GM12801 (cell line): ENCODE results near the gene NAA15.

Experiments used
- CTCF ChIP-seq: IDR thresholded peaks from one replicate; pipeline ENCODE4 v1.5.1; 2011; ENCODE audit warnings: control low read depth; ENCODE audit not compliant: insufficient read length; ENCODE audit errors: extremely low read depth

The NAA15 gene

GRCh38 chr4:139389102-139389501 lies 87.8 kb downstream of the NAA15 start:
- TF ChIP-seq CTCF: no peak

GRCh38 chr4:139389991-139390390 lies 88.7 kb downstream of the NAA15 start:
- no peak for TF ChIP-seq CTCF

GRCh38 chr4:139391731-139392130 lies 90.4 kb downstream of the NAA15 start:
- no peak for TF ChIP-seq CTCF

GRCh38 chr4:139392797-139393196 lies 91.5 kb downstream of the NAA15 start:
- TF ChIP-seq CTCF: no peak

- no peak for TF ChIP-seq CTCF
These were observed 100.1 kb downstream of the NAA15 start for GRCh38 chr4:139401368-139401767.

GRCh38 chr4:139402436-139402835 lies 101.1 kb downstream of the NAA15 start:
- no peak for TF ChIP-seq CTCF

GRCh38 chr4:139403462-139403861 lies 102.2 kb downstream of the NAA15 start:
- TF ChIP-seq CTCF: no peak

- no peak for TF ChIP-seq CTCF
These were observed 109.0 kb downstream of the NAA15 start for GRCh38 chr4:139410312-139410711.
